NCI-H345 treated with DMSO at 0.1 percent for 48 hours (cell line): ENCODE data around the gene ACAD9.
"Not testable (repeated sequence)": the region's sequence is repeated elsewhere in the genome, so short reads cannot be mapped to it uniquely, and the experiment has no call there.

Experiments
- DNase-seq: peaks from one replicate; lab custom pipeline; 2025; ENCODE audit not compliant: unreplicated experiment; lab: John Stamatoyannopoulos, UW

ACAD9 gene

GRCh38 chr3:128889139-128889894 is 9.9 kb downstream of the ACAD9 start:
- no peak for DNase-seq

DNA sequence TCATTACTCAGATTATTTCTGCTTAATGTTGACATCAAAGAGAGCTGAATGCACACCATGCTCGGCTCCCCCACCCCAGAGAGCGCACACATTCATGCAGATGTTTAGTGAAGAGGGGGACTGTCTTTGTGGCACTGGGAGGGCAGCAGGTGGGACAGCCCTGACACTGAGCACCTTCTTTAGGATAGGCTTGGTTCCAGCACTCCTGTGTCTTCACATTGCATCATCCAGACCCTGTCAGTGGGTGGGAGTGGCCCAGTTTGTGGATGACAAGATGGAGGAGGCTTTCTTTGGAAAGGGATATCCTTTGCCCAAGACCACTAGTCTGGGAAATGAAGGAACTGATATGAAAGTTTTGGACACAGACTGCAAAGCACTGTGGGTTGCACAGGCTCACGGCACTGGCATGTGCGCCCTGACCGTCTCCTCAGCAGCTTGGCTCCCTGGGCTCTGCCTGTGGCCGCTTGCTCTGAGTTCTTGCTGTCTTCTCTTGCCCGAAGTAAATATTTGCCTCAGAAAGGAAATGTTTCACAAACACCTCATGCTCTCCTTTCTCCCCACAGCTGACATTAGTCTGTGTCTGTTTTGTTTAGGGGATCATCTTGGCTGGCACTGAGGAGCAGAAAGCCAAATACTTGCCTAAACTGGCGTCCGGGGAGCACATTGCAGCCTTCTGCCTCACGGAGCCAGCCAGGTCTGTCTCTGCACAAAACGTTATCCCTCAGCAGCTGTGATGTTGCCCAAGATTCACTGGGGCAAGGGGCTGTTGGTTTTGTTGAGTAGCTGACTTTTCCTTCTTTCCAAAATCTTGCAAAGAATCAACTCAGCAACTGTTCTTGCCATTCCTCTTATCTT is 16.6 kb downstream of the ACAD9 start:
- no peak for DNase-seq

DNA sequence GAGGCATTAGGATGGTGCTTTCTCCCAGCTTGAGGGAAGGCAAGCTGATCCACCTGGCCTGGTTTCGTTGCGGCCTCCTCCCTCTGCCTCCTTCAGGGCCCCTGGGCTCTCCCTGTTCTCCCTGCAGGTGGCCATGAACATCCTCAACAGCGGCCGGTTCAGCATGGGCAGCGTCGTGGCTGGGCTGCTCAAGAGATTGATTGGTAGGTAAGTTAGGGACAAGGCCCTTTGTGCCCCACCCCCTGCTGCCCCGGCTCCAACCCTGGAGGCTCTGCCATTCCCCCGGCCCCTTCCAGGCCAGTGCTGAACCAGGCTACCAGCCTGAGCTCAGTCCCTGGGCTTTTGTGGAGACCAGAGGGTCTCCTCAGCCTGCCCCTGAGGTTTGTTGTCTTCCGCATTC is 23.0 kb downstream of the ACAD9 start:
- no peak for DNase-seq

GRCh38 chr3:128903501-128903900 is 24.1 kb downstream of the ACAD9 start:
- no peak for DNase-seq

DNA sequence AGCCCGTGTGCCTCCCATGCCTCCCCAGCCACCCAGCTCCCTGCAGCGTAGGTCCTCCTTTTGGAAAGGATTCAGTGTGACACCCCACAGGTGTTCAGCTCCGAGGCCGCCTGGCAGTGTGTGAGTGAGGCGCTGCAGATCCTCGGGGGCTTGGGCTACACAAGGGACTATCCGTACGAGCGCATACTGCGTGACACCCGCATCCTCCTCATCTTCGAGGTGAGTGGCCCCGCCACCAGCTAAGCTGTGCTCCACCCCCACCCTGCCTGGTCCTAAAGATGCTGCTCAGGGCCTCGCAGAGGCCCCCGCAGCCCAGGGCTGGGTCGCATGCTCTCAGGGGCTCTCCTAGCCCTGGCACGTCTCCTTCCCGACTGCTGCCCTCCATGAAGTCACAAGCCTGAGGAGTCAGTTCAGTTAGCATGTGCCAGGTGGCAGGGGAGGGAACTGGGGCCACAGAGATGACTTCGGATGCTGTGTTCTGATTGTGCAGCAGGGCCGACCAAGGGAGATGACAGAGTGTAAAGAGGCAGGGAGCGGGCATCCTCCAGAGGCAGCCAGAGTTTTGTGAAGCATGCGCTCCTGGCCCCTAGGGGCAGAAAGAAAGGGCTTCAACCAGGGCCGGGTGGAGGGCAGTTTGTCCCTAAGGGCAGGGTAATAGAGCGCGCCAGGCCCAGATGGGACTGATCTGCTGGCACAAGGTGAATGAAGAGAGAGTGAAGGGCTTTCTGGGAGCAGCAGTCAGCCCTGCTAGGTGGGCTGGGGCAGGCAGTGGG is 26.8 kb downstream of the ACAD9 start:
- DNase-seq: no peak

- DNase-seq: no peak
These were observed 27.5 kb downstream of the ACAD9 start for GRCh38 chr3:128906804-128907525.

DNA sequence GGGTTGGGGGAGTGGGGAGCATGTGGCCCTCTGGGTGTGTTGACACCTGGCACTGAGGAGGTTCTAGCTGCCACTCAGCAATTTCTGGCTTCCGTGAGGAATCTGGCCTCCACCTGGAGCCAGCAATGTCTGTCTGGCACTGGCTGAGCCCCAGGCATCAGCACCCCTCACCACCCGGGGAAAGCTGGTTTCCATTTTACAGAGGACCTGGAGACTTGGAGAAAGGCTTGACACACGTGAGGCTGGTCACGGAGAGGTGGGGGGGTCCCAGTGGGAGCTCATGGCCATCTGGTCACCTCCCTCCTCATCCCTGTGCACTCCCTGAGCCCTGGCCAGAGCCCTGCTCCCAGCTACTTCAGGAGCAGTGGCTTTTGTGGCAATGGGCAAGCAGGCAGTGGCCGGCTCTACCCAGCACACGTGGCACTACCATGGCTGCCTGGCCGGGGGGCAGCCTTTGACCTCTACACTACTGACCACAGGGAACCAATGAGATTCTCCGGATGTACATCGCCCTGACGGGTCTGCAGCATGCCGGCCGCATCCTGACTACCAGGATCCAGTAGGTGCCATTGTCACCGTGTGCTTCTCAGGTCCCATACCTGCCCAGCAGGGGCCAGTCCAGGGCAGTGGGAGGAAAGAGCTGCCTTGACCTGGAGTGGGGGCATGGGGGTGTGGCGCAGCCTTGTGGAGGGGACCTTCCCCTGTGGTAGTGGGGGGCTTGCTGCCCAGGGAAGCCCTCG is 28.5 kb downstream of the ACAD9 start:
- no peak for DNase-seq

GRCh38 chr3:128908951-128909350 is 29.5 kb downstream of the ACAD9 start:
- no peak for DNase-seq

DNA sequence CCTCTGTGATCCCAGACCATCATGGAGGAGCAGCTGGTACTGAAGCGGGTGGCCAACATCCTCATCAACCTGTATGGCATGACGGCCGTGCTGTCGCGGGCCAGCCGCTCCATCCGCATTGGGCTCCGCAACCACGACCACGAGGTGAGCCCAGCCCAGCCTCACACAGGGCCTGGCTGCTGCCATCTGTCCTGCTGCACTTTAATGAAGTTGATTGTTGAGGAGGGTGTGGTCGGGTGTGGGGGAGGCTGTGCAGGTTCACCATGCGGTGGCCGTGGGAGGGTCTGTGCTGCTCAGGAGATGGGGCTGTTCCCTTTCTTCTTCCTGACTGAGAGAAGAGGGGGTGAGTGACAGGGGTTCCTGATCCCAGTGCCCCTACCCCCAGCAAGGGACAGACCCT is 30.6 kb downstream of the ACAD9 start:
- no peak for DNase-seq

DNA sequence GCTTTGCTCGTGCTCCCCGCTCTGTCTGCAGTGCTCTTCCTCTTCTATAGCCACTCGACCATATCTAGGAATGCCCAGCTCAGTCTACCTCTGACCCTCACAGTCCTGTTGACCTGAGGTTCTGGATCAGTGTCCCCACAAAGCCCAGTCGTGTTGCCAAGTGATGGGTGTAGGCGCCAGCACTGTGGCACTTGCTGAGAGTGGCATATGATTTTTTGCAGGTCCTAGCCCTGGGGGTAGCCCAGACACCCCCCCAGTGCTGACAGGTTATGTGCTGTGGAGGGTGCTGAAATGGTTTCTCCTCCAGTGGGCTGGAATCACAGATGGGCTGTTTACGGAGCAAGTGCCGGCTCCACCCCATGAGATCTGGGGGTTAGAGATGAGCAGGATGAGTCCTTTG is 32.5 kb downstream of the ACAD9 start:
- no peak for DNase-seq

DNA sequence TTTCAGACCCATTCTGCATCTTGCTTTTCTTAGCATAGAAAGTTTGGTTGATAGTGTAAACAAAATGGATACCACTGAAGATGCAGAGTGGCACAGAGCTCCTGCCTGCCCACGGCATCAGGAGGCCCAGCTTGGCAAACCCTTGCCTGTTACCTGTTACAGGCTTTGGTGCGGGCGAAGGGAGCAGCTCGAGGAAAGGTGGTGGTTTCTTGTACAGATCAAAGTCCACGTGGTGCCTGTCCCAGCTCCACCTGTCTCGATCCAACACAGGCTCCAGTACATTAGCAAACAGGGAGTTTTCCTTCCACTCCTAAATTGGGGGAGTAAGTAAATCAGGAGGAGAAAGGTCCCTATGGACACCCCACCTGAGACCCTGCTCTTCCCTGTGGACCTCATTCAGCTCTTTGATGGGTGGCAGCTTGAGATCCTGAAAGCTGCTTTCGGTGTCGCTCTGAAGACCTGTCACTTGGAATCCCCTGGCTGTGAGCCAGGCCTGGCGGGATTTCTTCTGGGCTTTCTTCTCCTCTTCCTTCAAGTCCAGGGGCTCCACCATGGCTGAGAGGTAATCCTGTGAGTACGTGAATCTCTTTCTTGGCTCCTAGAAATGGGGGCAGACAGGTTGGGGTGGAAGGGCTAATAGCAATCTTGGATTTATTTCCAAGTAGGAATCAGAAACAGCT is 35.7 kb downstream of the ACAD9 start:
- no peak for DNase-seq

GRCh38 chr3:128917291-128917690 is 37.9 kb downstream of the ACAD9 start:
- DNase-seq: no peak

DNA sequence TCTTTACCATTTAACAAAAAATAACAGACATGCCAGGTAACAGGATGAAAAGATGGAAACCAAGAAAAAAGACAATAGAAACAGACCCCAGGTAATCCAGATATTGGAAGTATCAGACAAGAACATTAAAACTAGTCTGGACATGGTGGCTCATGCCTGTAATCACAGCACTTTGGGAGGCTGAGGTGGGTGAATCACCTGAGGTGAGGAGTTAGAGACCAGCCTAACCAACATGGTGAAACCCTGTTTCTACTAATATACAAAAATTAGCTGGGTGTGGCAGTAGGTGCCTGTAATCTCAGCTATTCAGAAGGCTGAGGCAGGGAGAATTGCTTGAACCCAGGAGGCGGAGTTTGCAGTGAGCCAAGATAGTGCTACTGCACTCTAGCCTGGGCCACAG is 40.6 kb downstream of the ACAD9 start:
- no peak for DNase-seq

- DNase-seq: no peak
These were observed 43.5 kb downstream of the ACAD9 start for GRCh38 chr3:128922804-128923459.

DNA sequence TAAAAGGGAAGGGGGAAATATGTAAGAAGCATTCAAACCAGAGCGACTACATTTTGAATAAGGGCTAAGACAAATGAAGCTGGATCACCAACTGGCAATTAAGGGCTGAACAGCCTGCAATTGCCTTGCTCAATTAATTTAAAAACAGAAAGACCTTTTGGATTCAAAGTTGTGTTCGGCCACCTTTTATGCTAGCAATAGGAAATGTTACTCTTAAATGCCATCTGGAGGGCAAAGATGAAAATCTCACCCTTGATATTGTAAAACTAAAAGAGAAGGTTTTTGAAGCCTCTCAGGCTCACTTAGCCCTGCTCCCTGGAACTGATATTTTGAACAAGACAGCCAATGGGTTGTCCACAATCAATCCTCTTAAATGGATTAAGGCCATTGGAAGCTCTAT is 44.2 kb downstream of the ACAD9 start:
- DNase-seq: no peak

GRCh38 chr3:128923986-128924385 is 44.6 kb downstream of the ACAD9 start:
- DNase-seq: not testable (repeated sequence)

- DNase-seq: no peak
These were observed 49.9 kb downstream of the ACAD9 start for GRCh38 chr3:128929364-128929763.

DNA sequence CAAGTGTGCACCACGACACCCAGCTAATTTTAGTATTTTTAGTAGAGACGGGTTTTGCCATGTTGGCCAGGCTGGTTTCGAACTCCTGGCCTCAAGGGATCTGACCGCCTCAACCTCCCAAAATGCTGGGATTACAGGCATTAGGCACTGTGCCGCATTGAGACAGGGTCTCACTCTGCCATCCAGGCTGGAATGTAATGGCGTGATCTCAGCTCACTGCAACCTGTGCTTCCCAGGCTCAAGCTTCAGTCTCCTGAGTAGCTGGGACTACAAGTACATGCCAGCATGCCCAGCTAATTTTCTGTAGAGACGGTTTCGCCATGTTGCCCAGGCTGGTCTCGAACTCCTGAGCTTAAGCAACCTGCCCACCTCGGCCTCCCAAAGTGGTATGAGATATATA is 51.6 kb downstream of the ACAD9 start:
- DNase-seq: no peak

- no peak for DNase-seq
These were observed 53.2 kb downstream of the ACAD9 start for GRCh38 chr3:128932516-128933212.
